Aortic smooth muscle cell (primary cell): ENCODE data around the gene WDR31. TPM values are rescaled to one million over a fixed set of nuclear protein-coding genes. Genes with fewer than 3 reads are reported as not detected.

Experiments used
- total RNA-seq: library from RNA; depleted of rRNA; stranded (reverse); fragments of >200 nt; gene quantifications from 2 replicates; pipeline ENCODE4 v1.2.3, GENCODE V29; 2014

Gene WDR31
- total RNA-seq: 2.1 and 2.9 TPM in 2 replicates

DNA sequence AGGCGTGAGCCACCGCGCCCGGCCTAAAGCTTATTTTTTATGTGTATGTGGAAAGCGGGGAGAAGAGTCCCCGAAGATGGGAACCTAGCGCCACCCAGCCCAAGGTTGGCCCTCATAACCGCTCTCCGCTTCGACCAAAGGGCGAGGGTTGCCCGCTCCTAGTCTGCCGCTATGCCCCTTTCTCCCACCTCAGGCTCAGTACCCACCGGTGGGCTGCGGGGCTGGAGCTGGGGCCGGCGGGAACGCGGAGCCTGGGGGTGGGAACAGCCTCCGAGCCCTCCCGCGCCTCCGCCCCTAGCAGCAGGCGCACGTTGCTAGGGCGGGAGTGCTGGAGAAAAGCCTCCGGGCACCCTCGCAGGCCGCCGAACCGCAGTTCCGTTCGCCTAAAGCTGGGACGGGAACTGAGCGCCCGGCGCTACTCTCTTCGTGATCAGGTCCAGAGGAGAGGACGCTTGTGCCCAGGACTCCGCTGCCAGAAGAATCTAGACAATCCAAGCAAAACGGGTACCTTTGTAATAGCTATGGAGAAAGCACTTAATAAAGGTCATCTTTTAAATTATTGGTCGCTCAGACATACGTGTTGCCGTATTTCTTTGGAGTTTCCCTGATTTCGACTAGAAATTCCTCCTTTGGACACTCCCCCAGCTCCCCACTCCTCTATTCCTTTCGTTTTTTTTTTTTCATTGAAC lies at the start of gene WDR31:
Gene WDR31, minus strand, starts transcription at position 265 of the 689 bp plus-strand sequence. CDS start 8,253 bp downstream, outside the sequence.

DNA sequence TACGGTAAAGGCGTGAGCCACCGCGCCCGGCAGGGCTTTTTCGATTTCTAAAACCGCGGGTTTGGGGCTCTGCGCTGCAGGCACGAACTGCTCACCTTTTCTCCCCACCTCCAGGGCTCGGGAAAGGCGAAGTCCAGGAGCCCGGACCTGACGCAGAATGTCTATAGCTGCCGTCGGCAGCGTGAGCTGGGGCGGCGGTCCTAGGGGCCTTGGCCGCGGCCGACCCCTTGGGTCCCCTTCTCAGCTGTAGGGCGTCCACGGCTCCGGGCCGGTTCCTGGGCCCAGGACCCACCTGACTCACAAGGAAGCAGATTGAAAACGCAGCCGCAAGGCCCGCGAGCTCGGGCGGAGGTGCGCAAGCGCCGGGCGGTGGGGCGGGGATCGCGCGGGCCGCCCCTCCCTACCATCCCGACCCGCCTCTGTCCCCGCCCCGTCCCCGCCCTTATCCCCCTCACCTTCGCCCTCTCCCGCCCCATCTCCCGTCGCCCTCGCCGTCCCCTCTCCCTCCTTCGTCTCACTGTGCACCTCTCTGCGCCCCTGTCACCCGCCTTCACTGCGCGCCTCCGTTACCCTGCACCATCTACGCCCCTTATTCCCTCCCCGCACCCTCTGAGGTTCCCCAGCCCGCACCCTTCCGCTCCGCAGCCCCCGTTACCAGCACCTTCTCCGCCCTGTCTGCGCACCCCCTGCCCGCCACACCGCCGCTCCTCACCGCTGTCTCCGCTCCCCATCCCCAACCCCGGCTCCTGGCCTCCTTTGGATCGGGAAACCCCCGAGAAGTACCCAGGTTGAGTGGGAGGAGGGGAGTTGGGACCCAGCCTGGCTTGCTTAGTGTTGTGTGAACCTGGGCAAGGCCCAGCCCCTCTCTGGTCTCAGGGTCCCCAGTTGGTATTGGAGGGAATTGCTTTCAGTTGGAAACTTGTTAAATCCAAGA lies 36.8 kb upstream of the WDR31 start, which contains the start of gene HDHD3:
Gene HDHD3, minus strand, starts transcription at position 353 of the 934 bp plus-strand sequence. CDS start 2,632 bp downstream, outside the sequence.

DNA sequence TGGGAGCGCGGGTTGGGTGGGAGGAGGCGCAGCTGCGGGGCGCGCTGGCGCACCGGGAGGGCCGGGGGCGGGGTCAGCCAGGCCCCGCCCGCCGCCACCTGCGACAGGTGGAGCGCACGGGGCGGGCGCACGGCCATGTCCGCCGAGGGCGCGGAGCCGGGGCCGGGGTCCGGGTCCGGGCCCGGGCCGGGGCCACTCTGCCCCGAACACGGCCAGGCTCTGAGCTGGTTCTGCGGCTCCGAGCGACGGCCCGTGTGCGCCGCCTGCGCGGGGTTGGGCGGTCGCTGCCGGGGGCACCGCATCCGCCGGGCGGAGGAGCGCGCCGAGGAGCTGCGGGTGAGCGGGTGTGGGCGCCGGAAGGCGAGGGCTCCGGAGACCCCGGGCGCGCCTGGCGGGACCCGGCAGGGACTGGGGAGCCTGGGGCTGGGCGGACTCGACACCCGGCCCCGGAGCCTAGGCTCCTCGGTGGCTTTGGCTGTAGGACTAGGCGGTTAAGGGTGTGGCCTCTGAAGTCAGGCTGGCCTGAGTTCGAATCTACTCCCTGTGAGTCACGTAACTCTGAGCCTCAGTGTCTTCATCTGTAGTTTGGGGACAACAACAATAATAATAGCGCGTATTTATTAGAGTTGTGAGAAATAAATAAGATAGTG lies 9.5 kb upstream of the WDR31 start, which contains the start of gene BSPRY:
Gene BSPRY, plus strand, starts transcription at position 97 of the 650 bp plus-strand sequence. Its CDS starts 39 bp downstream, at position 136.

DNA sequence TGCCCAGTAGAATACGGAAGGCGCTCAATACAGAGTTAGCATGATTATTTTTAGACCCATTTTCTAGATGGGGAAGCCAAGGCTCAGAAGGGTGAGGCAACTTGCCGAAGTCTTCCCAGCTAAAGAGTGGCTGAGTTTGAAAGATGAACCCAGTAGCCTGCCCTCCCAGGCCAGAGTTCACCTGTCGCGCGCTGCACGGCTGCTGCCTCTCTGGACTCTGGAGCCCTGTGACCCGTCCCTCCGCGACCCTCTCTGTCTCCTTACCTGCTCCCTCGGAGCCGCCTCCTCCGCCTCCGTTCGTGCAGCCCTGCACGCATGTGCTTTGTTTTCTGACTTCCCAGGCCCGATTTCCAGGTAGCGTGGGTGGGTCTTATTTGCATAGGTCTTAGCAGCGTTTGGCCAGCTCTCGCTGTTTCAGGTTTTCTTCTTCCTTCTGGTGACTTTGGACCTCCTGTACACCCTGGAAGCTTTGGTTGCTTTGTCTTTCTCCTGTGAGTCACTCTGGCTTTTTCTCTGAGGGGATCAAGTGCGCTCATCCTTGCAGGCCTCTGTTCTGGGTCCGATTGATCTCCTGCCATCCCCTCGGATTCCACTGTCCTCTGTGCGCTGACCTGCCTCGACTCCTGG lies 37.2 kb downstream of the WDR31 start, which contains the start of gene RNF183:
Gene RNF183, minus strand, starts transcription at position 585 of the 627 bp plus-strand sequence. CDS start 5,192 bp downstream, outside the sequence.

DNA sequence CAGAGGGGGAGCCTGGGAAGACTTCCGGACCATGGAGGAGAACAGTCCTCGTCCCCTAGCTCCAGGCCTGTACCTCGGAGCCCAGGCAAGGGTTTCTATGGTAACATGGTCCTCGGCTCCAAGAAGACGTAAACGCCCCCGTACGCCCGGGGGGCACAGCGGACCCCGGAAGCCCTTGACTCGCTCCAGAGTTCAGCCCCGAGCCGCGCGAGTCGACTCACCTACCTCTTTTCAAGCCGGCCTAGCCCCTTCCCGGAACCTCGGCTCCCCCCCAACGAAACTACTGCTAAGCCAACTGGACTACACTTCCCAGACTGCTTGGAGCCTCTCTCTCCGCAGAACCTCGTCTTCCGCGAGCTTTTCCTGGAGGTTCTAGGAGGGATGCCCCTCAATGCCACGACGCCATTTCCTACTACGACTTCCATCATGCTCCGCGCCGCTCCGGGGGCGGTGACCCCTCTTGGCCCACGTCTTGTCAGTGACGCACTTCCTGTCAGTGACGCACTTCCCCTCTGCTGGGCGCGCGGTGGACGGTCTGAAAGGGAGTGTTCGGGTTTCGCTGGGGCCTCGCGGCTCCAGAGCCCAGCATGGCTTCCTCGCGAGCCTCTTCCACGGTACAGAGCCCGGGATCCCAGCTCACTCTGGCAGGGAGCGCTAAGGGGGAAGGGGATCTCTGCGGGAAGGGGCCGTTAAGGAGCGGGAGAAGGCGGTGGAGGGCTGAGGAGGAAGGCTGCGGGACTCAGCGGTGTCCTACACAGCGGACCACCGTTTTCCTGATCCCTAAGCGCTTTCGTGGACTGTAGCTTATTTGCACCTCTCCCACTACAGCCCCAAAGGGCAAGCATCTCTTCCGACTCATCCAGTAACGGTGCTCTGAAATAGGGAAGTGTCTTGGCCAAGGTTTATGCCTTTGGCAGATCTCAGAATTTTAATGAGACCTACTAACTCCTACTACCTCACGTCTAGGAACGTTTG lies 64.6 kb downstream of the WDR31 start, which contains the start of the genes CDC26 and PRPF4:
Gene CDC26, minus strand, starts transcription at position 416 of the 975 bp plus-strand sequence. CDS start 3,065 bp downstream, outside the sequence.
Gene PRPF4, plus strand, starts transcription at position 502 of the 975 bp plus-strand sequence. Its CDS starts 86 bp downstream, at position 588.

Other genes starting within 250 kb of the WDR31 start
- gene SLC31A2, start 189.3 kb downstream of the WDR31 start, total RNA-seq: 8.9 and 11.6 TPM in 2 replicates
- gene FKBP15, start 119.0 kb downstream of the WDR31 start, total RNA-seq: 21.8 and 22.0 TPM in 2 replicates
- 18.5 and 19.0 TPM in 2 replicates for gene SLC31A1, start 118.7 kb downstream of the WDR31 start, total RNA-seq
- gene CDC26, start 64.7 kb downstream of the WDR31 start, total RNA-seq: 56.0 and 58.9 TPM in 2 replicates
- 22.1 and 29.7 TPM in 2 replicates for gene PRPF4, start 64.6 kb downstream of the WDR31 start, total RNA-seq
- gene RNF183, start 36.9 kb downstream of the WDR31 start, total RNA-seq: not detected in 2 replicates
- gene BSPRY, start 9.3 kb upstream of the WDR31 start, total RNA-seq: not detected in 2 replicates
- gene HDHD3, start 36.7 kb upstream of the WDR31 start, total RNA-seq: 2.9 and 5.9 TPM in 2 replicates
- gene ALAD, start 61.0 kb upstream of the WDR31 start, total RNA-seq: 25.7 and 27.1 TPM in 2 replicates
- gene POLE3, start 70.4 kb upstream of the WDR31 start, total RNA-seq: 33.9 and 47.6 TPM in 2 replicates
- 0.40 and 0.44 TPM in 2 replicates for gene C9orf43, start 70.5 kb upstream of the WDR31 start, total RNA-seq
- gene RGS3, start 123.5 kb upstream of the WDR31 start, total RNA-seq: 200 and 229 TPM in 2 replicates